ENCODE measurements around the gene PLA2G2C.

- TF ChIP-seq CTCF (IDR thresholded peaks at IDR 0.05) (no peak), EP300 (IDR thresholded peaks at IDR 0.05) (no peak), POLR2A (IDR thresholded peaks at IDR 0.05) (no peak)
Measured at GRCh38 chr1:20143734-20144565, 42.4 kb downstream of the PLA2G2C start.
